ENCODE results near the gene AWAT1.

DNA sequence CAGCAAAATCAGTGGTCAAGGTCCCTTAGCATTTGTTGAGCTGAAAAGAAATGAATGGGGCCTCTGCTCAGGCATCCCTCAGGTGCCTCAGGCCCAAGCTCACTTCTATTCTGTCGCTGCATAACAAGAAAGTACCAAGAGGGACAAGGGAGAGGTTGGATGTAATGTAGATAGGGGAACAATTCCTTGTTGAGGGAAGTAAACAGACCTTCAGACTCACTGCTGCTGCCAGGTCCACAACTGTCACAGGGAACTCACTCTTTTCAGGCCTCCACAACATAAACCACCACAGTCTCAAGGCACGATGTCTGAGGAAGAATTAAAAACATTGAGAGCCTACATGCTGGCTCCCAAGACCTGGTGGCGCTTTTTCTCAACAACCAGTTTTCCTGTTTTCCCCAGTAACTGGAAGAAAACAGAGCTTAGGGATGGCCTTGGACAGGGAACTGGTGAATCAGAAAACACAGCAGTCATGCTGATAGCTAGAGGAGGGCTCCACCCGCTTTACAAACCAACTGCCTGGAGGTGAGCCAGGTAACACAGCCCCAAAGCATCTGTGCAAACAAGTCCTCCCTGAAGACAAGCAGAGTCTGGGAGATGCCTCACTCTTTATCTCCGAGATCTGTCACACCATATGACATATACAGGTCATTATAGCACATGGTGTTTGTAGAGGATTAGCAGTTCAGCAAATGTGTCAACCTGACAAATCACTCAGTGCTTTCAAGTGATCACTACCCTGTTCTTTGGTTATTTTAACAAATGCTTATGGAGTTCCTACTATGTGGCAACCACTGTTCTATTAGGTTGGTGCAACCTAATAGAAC, 14.3 kb upstream of the AWAT1 start:
- TF ChIP-seq CTCF (IDR thresholded peaks at IDR 0.05; ENCODE audit: borderline replicate concordance, extremely low read depth, low read length, poor library complexity, severe bottlenecking) (no peak), EZH2 (IDR thresholded peaks at IDR 0.05; ENCODE audit: borderline replicate concordance, low read depth, low read length, severe bottlenecking) (no peak)
